Activated CD8-positive, alpha-beta memory T cell treated with anti-CD3 and anti-CD28 coated beads, Interleukin-2, amount 10 ng/mL, durations not matched to agents 7 days and 5 days (primary cell): ENCODE data around the gene CLEC2D. TPM values are rescaled to one million over a fixed set of nuclear protein-coding genes. Genes with fewer than 3 reads are reported as not detected.
"Not testable (repeated sequence)": the region's sequence is repeated elsewhere in the genome, so short reads cannot be mapped to it uniquely, and the experiment has no call there.

Experiments
- ATAC-seq: fragments of 150-1000 bp; cut with Tn5 transposase; one replicate; pipeline ENCODE4 v1.10.0; 2021; ENCODE audit warnings: moderate library complexity
- CTCF ChIA-PET: fragments of 350-600 bp; sonication (Branson Sonifier 250); formaldehyde crosslinking; loops from one replicate; lab custom pipeline; 2021; ENCODE audit warnings: antibody characterized with exemption; lab: Charles Lee
- DNase-seq: peaks from one replicate; pipeline ENCODE4 v3.0.0-alpha.2; 2020
- H3K27ac Mint-ChIP-seq: one replicate; pipeline ENCODE4 v1.8.0; 2021; ENCODE audit warnings: mild to moderate bottlenecking, mixed read lengths
- H3K27me3 Mint-ChIP-seq: one replicate; pipeline ENCODE4 v1.8.0; 2021; ENCODE audit warnings: mixed read lengths
- H3K36me3 Mint-ChIP-seq: one replicate; pipeline ENCODE4 v1.8.0; 2021; ENCODE audit warnings: mild to moderate bottlenecking, mixed read lengths
- H3K4me1 Mint-ChIP-seq: one replicate; pipeline ENCODE4 v1.8.0; 2021; ENCODE audit warnings: mixed read lengths
- H3K4me3 Mint-ChIP-seq: one replicate; pipeline ENCODE4 v1.8.0; 2021; ENCODE audit warnings: mild to moderate bottlenecking, moderate library complexity, mixed read lengths
- H3K9me3 Mint-ChIP-seq: one replicate; pipeline ENCODE4 v1.8.0; 2022; ENCODE audit warnings: low read depth, mixed read lengths
- total RNA-seq, 2 experiments: library from RNA; stranded (reverse); gene quantifications; one replicate each; pipeline ENCODE4 v1.2.3, GENCODE V29; 2021

The CLEC2D gene
- total RNA-seq, 2 experiments from 2014 or later: 355 to 385 TPM

GRCh38 chr12:9727813-9728212, 58.3 kb downstream of the CLEC2D start:
- H3K36me3 Mint-ChIP-seq: peaks cover 14% of the 10 kb centered on the region
- no peak overlapping the region for H3K4me3 Mint-ChIP-seq
- ATAC-seq: no peak
- H3K4me1 Mint-ChIP-seq: peaks cover 29% of the 10 kb centered on the region
- no peak for DNase-seq
- H3K9me3 Mint-ChIP-seq: peaks cover 2% of the 10 kb centered on the region
- no peaks in the 10 kb centered on the region for H3K27me3 Mint-ChIP-seq
- no peak overlapping the region for H3K27ac Mint-ChIP-seq
- CTCF ChIA-PET: interaction anchor here (2.6 kb wide), 1 partner anchor 11 kb away, joined by 11 read pairs; no protein-coding TSS in a partner anchor

- no peak for ATAC-seq
- Mint-ChIP-seq H3K36me3 (peaks cover 11% of the 10 kb centered on the region), H3K27me3 (no peaks in the 10 kb centered on the region), H3K27ac (no peak overlapping the region), H3K9me3 (peaks cover 2% of the 10 kb centered on the region), H3K4me3 (no peak overlapping the region), H3K4me1 (peaks cover 32% of the 10 kb centered on the region)
- CTCF ChIA-PET: interaction anchor here (1.1 to 3.3 kb wide), 4 partner anchors 21 to 96 kb away, joined by 4 to 17 read pairs (median 5); no protein-coding TSS in a partner anchor
- no peak for DNase-seq
These were observed 59.6 kb downstream of the CLEC2D start for GRCh38 chr12:9729082-9729481.

- DNase-seq (no peak), ATAC-seq (no peak)
- H3K27ac Mint-ChIP-seq: no peak overlapping the region
- H3K27me3 Mint-ChIP-seq: no peaks in the 10 kb centered on the region
- no peaks in the 10 kb centered on the region for H3K9me3 Mint-ChIP-seq
- CTCF ChIA-PET: interaction anchor here (0.6 to 3.3 kb wide), 7 partner anchors 13 to 97 kb away, joined by 3 to 17 read pairs (median 4); no protein-coding TSS in a partner anchor
- peaks cover 33% of the 10 kb centered on the region for H3K4me1 Mint-ChIP-seq
- H3K36me3 Mint-ChIP-seq: peaks cover 10% of the 10 kb centered on the region
- no peak overlapping the region for H3K4me3 Mint-ChIP-seq
These were observed 60.5 kb downstream of the CLEC2D start for GRCh38 chr12:9730011-9730410.

GRCh38 chr12:9730591-9730990, 61.1 kb downstream of the CLEC2D start:
- ATAC-seq (no peak), DNase-seq (no peak)
- Mint-ChIP-seq H3K27ac (no peak overlapping the region), H3K4me1 (peaks cover 33% of the 10 kb centered on the region), H3K36me3 (peaks cover 12% of the 10 kb centered on the region), H3K27me3 (no peaks in the 10 kb centered on the region), H3K9me3 (peaks cover under 1% of the 10 kb centered on the region), H3K4me3 (peak overlapping the region; percentile 66)
- CTCF ChIA-PET: interaction anchor here (1.1 to 3.3 kb wide), 5 partner anchors 9 to 98 kb away, joined by 3 to 17 read pairs (median 4); no protein-coding TSS in a partner anchor

- peak overlapping the region; percentile 22 for H3K27ac Mint-ChIP-seq
- H3K9me3 Mint-ChIP-seq: peaks cover 2% of the 10 kb centered on the region
- DNase-seq (no peak), ATAC-seq (no peak)
- H3K36me3 Mint-ChIP-seq: peaks cover 13% of the 10 kb centered on the region
- H3K4me3 Mint-ChIP-seq: peak overlapping the region; percentile 66
- CTCF ChIA-PET: interaction anchor here (1.7 to 3.3 kb wide), 3 partner anchors 9 to 23 kb away, joined by 4 to 17 read pairs (median 8); no protein-coding TSS in a partner anchor
- H3K27me3 Mint-ChIP-seq: no peaks in the 10 kb centered on the region
- peaks cover 36% of the 10 kb centered on the region for H3K4me1 Mint-ChIP-seq
These were observed 61.9 kb downstream of the CLEC2D start for GRCh38 chr12:9731393-9731792.

DNA sequence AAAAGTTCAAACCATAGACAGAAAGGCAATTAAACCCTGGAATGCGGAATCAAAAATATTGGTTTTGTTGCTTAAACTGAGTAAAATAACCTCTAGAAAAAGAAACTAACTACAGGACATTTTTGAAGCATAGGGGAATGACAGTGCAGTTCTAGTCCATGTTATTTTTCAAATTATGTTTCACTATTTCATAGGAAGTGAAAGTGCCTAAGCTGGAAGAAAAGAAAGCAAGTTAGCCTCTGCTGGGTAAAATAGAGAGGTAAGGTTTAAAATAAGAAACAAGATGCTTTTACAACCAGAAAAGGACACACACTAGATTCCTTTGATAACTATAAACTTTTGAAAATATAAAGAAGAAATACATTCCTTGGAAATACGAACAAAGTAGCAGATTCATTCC, 62.3 kb downstream of the CLEC2D start:
- H3K4me1 Mint-ChIP-seq: peaks cover 39% of the 10 kb centered on the region
- CTCF ChIA-PET: interaction anchor here (1.7 to 3.3 kb wide), 3 partner anchors 10 to 23 kb away, joined by 4 to 17 read pairs (median 8); no protein-coding TSS in a partner anchor
- H3K9me3 Mint-ChIP-seq: peaks cover 2% of the 10 kb centered on the region
- DNase-seq: no peak
- peak overlapping the region; percentile 22 for H3K27ac Mint-ChIP-seq
- peaks cover 16% of the 10 kb centered on the region for H3K36me3 Mint-ChIP-seq
- ATAC-seq: peak; percentile 56
- H3K27me3 Mint-ChIP-seq: no peaks in the 10 kb centered on the region
- peak overlapping the region; percentile 66 for H3K4me3 Mint-ChIP-seq

- H3K9me3 Mint-ChIP-seq: peaks cover 2% of the 10 kb centered on the region
- CTCF ChIA-PET: interaction anchor here (1.0 to 2.0 kb wide), 3 partner anchors 10 to 26 kb away, joined by 3 to 8 read pairs (median 3); no protein-coding TSS in a partner anchor
- H3K4me3 Mint-ChIP-seq: peak within 1 kb of the TSS; percentile 66
- ATAC-seq (peak; percentile 51), DNase-seq (no peak)
- H3K36me3 Mint-ChIP-seq: peaks cover 17% of the 10 kb centered on the region
- H3K4me1 Mint-ChIP-seq: peaks cover 49% of the 10 kb centered on the region
- H3K27ac Mint-ChIP-seq: peak within 1 kb of the TSS; percentile 80
- no peaks in the 10 kb centered on the region for H3K27me3 Mint-ChIP-seq
These were observed 63.5 kb downstream of the CLEC2D start, which contains the start of gene CLECL1 for GRCh38 chr12:9732921-9733461. Gene CLECL1 (minus strand): TSS chr12:9733097.

DNA sequence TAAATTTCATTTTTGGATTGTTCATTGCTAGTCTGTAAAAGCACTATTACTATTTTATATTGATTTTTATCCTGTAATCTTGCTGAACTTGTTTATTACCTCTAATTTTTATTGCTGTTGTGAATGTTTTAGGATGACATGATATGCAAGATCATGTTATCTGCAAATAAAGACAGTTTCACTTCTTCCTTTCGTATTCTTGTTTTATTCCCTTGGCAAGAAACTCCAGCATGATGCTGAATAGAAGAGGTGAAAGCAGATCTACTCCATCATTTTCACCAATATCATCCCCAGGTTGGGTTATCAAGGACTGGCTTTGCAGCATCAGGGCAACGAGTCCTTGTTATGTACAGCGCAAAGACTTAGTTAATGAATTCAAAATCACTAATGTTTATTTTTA, 66.1 kb downstream of the CLEC2D start:
- Mint-ChIP-seq H3K4me3 (no peak overlapping the region), H3K27ac (no peak overlapping the region), H3K9me3 (peaks cover 4% of the 10 kb centered on the region), H3K27me3 (no peaks in the 10 kb centered on the region), H3K4me1 (peaks cover 64% of the 10 kb centered on the region), H3K36me3 (peaks cover 33% of the 10 kb centered on the region)
- DNase-seq: no peak
- CTCF ChIA-PET: no interaction called here
- ATAC-seq: no peak

DNA sequence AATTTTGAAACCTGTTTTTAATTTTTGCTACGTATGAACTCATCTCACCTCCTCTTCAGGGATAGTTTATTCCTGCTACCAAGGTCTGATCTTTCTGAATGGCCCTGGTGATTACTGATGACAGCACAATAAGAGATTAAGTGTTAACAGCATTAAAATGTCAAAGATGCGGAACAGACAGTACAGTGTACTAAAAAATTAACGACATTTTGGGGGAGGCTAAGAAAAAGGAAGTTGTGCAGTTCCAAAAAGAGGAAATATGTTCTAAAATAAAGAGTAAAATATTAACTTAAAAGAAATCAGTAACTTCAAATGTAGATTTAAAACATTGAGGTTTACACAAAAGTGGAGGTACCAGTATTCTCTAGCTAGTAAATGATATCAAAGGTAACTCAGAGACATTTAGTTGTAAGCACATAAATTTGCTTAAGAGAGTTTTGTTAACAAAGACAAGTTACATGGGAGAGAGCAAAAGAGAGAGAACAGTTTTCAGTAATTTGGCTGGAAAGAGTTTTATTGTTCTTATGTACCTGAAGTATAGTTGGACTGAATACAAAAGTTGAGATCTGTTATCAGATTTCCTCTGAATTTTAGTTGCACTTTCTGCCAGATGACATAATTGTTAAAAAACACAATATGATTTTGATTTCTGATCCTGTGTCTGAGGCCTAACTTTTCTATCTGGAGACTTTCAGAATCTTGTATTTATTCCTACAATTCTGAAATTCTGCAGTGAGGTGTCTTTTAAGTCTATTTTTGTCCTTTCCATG, 67.6 kb downstream of the CLEC2D start:
- H3K4me1 Mint-ChIP-seq: peaks cover 63% of the 10 kb centered on the region
- peaks cover 5% of the 10 kb centered on the region for H3K9me3 Mint-ChIP-seq
- CTCF ChIA-PET: interaction anchor here (0.9 kb wide), 1 partner anchor 403 kb away, joined by 3 read pairs; no protein-coding TSS in a partner anchor
- peak overlapping the region; percentile 87 for H3K27ac Mint-ChIP-seq
- H3K4me3 Mint-ChIP-seq: peak overlapping the region; percentile 40
- DNase-seq: no peak
- H3K27me3 Mint-ChIP-seq: no peaks in the 10 kb centered on the region
- no peak for ATAC-seq
- peaks cover 35% of the 10 kb centered on the region for H3K36me3 Mint-ChIP-seq

DNA sequence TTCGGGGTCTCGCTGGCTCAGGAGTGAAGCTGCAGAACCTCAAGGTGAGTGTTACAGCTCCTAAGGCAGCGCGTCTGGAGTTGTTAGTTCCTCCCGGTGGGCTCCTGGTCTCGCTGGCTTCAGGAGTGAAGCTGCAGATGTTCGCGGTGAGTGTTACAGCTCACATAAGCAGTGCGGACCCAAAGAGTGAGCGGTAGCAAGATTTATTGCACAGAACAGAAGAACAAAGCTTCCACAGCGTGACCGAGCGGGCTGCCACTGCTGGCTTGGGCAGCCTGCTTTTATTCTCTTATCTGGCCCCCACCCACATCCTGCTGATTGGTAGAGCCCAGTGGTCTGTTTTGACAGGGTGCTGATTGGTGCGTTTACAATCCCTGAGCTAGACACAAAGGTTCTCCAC, 69.4 kb downstream of the CLEC2D start:
- Mint-ChIP-seq H3K36me3 (peaks cover 33% of the 10 kb centered on the region), H3K27ac (peak overlapping the region; percentile 78), H3K4me3 (peak overlapping the region; percentile 50), H3K4me1 (peaks cover 68% of the 10 kb centered on the region)
- not testable (repeated sequence) for H3K9me3 Mint-ChIP-seq, ATAC-seq, H3K27me3 Mint-ChIP-seq, DNase-seq
- CTCF ChIA-PET: interaction anchor here (0.7 to 7.4 kb wide), 3 partner anchors 18 to 628 kb away, joined by 3 to 108 read pairs (median 11); partner anchors contain the start of gene CD69

DNA sequence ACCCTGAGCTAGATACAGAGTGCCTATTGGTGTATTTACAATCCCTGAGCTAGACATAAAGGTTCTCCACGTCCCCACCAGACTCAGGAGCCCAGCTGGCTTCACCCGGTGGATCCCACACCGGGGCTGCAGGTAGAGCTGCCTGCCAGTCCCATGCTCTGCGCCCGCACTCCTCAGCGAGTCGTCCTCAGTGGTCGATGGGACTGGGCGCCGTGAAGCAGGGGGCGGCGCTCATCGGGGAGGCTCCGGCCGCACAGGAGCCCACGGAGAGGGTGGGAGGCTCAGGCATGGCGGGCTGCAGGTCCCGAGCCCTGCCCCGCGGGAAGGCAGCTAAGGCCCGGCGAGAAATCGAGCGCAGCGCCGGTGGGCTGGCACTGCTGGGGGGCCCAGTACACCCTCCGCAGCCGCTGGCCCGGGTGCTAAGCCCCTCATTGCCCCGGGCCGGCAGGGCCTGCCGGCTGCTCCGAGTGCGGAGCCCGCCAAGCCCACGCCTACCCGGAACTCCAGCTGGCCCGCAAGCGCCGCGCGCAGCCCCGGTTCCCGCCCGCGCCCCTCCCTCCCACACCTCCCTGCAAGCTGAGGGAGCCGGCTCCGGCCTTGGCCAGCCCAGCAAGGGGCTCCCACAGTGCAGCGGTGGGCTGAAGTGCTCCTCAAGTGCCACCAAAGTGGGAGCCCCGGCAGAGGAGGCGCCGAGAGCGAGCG, 70.0 kb downstream of the CLEC2D start:
- ATAC-seq: not testable (repeated sequence)

DNA sequence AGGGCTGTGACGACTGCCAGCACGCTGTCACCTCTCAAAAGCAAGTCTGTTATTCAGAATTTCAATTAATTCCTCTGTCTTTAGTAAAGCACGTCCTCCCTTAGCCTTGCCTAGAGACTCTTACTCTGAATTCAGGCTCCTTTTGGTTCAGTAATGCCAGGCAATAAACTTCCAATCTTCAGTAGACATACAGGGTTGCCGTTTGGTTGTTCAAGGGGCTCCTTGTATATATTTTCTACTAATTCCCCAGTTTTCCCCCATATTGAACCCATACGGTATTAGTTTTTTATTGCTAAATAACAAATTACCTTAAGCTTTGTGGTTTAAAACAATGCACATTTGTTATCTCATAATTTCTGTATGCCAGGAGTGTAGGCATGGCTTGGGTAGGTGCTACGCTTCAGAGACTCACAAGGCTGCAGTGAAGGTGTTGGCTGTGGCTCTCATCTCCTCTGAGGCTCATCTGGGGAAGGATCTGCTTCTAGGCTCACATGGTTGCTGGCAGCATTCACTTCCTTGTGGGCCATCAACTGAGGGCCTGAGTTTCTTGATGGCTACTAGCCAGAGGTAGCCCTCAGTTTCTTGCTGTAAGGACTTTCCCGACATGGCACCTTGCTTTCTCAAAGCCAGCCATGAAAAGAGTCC, 70.7 kb downstream of the CLEC2D start:
- H3K9me3 Mint-ChIP-seq: peaks cover 5% of the 10 kb centered on the region
- DNase-seq: peak; percentile 56
- ATAC-seq: peak; percentile 31
- peak overlapping the region; percentile 77 for H3K27ac Mint-ChIP-seq
- CTCF ChIA-PET: interaction anchor here (3.1 to 7.4 kb wide), 2 partner anchors 16 to 32 kb away, joined by 11 to 108 read pairs; partner anchors contain the start of gene CD69
- H3K36me3 Mint-ChIP-seq: peaks cover 28% of the 10 kb centered on the region
- H3K4me1 Mint-ChIP-seq: peaks cover 78% of the 10 kb centered on the region
- H3K27me3 Mint-ChIP-seq: no peaks in the 10 kb centered on the region
- H3K4me3 Mint-ChIP-seq: peak overlapping the region; percentile 60

More for the DNA sequence above, 70.0 kb downstream of the CLEC2D start:
- Mint-ChIP-seq H3K27ac (peak overlapping the region; percentile 77), H3K4me3 (peak overlapping the region; percentile 60), H3K36me3 (peaks cover 31% of the 10 kb centered on the region), H3K4me1 (peaks cover 71% of the 10 kb centered on the region)
- H3K27me3 Mint-ChIP-seq, H3K9me3 Mint-ChIP-seq: not testable (repeated sequence)
- CTCF ChIA-PET: interaction anchor here (3.1 to 7.4 kb wide), 2 partner anchors 17 to 31 kb away, joined by 11 to 108 read pairs; partner anchors contain the start of gene CD69
- DNase-seq: peak; percentile 64
